H9 (cell line): ENCODE data around the gene ARHGAP27. TPM values are rescaled to one million over a fixed set of nuclear protein-coding genes. Genes with fewer than 3 reads are reported as not detected.

Experiments used
- DNase-seq: peaks from one replicate; pipeline ENCODE4 v3.0.0-alpha.2; 2017
- H2AFZ ChIP-seq: one replicate; pipeline ENCODE4 v1.6.1; 2013; ENCODE audit warnings: mild to moderate bottlenecking, low read length, control low read depth, moderate library complexity
- H2AK5ac ChIP-seq: 2 replicates; pipeline ENCODE4 v1.6.1; 2013; ENCODE audit warnings: low read length, control low read depth, mixed read lengths; ENCODE audit not compliant: insufficient read length
- H2BK120ac ChIP-seq: one replicate; pipeline ENCODE4 v1.6.1; 2013; ENCODE audit warnings: low read depth, mild to moderate bottlenecking, low read length, control low read depth, inconsistent platforms; ENCODE audit not compliant: poor library complexity, severe bottlenecking
- H2BK12ac ChIP-seq: 2 replicates; pipeline ENCODE4 v1.6.1; 2013; ENCODE audit warnings: low read length, control low read depth, mixed read lengths, low read depth; ENCODE audit not compliant: insufficient read length
- H2BK15ac ChIP-seq: 2 replicates; pipeline ENCODE4 v1.6.1; 2013; ENCODE audit warnings: low read depth, low read length, control low read depth
- H2BK20ac ChIP-seq: one replicate; pipeline ENCODE4 v1.6.1; 2013; ENCODE audit warnings: low read depth, mild to moderate bottlenecking, low read length, control low read depth, inconsistent platforms; ENCODE audit not compliant: poor library complexity, severe bottlenecking
- H2BK5ac ChIP-seq: 2 replicates; pipeline ENCODE4 v1.6.1; 2013; ENCODE audit warnings: low read length, control low read depth, mixed read lengths; ENCODE audit not compliant: insufficient read length
- H3K14ac ChIP-seq: 2 replicates; pipeline ENCODE4 v1.6.1; 2013; ENCODE audit warnings: low read length, control low read depth; ENCODE audit not compliant: insufficient read depth
- H3K18ac ChIP-seq: 2 replicates; pipeline ENCODE4 v1.6.1; 2013; ENCODE audit warnings: low read depth, mild to moderate bottlenecking, mixed read lengths, low read length, control low read depth; ENCODE audit not compliant: insufficient read length
- H3K23ac ChIP-seq: 2 replicates; pipeline ENCODE4 v1.6.1; 2013; ENCODE audit warnings: low read length, control low read depth, mixed read lengths, low read depth; ENCODE audit not compliant: insufficient read length
- H3K23me2 ChIP-seq: 2 replicates; pipeline ENCODE4 v1.6.1; 2013; ENCODE audit warnings: low read depth, mild to moderate bottlenecking, mixed read lengths, low read length, control low read depth; ENCODE audit not compliant: insufficient read length, poor library complexity, severe bottlenecking
- H3K27ac ChIP-seq: 2 replicates; pipeline ENCODE4 v1.5.1; 2013; ENCODE audit warnings: low read length, control low read depth, mixed read lengths, low read depth; ENCODE audit not compliant: insufficient read length
- H3K27me3 ChIP-seq: 2 replicates; pipeline ENCODE4 v1.6.1; 2013; ENCODE audit warnings: low read length, control low read depth, inconsistent platforms; ENCODE audit not compliant: insufficient read depth
- H3K4ac ChIP-seq: 2 replicates; pipeline ENCODE4 v1.6.1; 2013; ENCODE audit warnings: low read depth, mild to moderate bottlenecking, control low read depth, inconsistent platforms, low read length, moderate library complexity
- H3K4me1 ChIP-seq: 2 replicates; pipeline ENCODE4 v1.6.1; 2013; ENCODE audit warnings: low read length, control low read depth, inconsistent platforms; ENCODE audit not compliant: insufficient read depth
- H3K4me2 ChIP-seq: 2 replicates; pipeline ENCODE4 v1.6.1; 2013; ENCODE audit warnings: low read length, control low read depth, mixed read lengths; ENCODE audit not compliant: insufficient read length, insufficient read depth
- H3K56ac ChIP-seq: 2 replicates; pipeline ENCODE4 v1.6.1; 2013; ENCODE audit warnings: low read depth, mild to moderate bottlenecking, mixed read lengths, low read length, control low read depth; ENCODE audit not compliant: insufficient read length
- H3K79me1 ChIP-seq: 2 replicates; pipeline ENCODE4 v1.6.1; 2013; ENCODE audit warnings: low read depth, mild to moderate bottlenecking, moderate library complexity, low read length, control low read depth, inconsistent platforms; ENCODE audit not compliant: insufficient read depth, poor library complexity, severe bottlenecking
- H3K79me2 ChIP-seq: 2 replicates; pipeline ENCODE4 v1.6.1; 2013; ENCODE audit warnings: low read length, control low read depth, inconsistent platforms; ENCODE audit not compliant: insufficient read depth
- H3K9ac ChIP-seq: 2 replicates; pipeline ENCODE4 v1.6.1; 2013; ENCODE audit warnings: low read length, control low read depth, mixed read lengths; ENCODE audit not compliant: insufficient read length; ENCODE audit errors: extremely low read depth
- H3K9me3 ChIP-seq: one replicate; pipeline ENCODE4 v1.6.1; 2013; ENCODE audit warnings: low read depth, low read length, inconsistent platforms; ENCODE audit not compliant: control insufficient read depth
- H3T11ph ChIP-seq: one replicate; pipeline ENCODE4 v1.6.1; 2013; ENCODE audit warnings: mild to moderate bottlenecking, low read length, control low read depth, inconsistent platforms
- H4K20me1 ChIP-seq: one replicate; pipeline ENCODE4 v1.6.1; 2013; ENCODE audit not compliant: control insufficient read depth, insufficient read length, insufficient read depth
- H4K5ac ChIP-seq: 2 replicates; pipeline ENCODE4 v1.6.1; 2013; ENCODE audit warnings: low read depth, mild to moderate bottlenecking, mixed read lengths, low read length, control low read depth; ENCODE audit not compliant: insufficient read length
- H4K8ac ChIP-seq: replicated peaks from 2 replicates; pipeline ENCODE4 v1.6.1; 2013; ENCODE audit warnings: low read length, control low read depth, mixed read lengths, low read depth; ENCODE audit not compliant: insufficient read length
- H4K91ac ChIP-seq: 2 replicates; pipeline ENCODE4 v1.6.1; 2013; ENCODE audit warnings: low read depth, mild to moderate bottlenecking, moderate library complexity, mixed read lengths, low read length, control low read depth; ENCODE audit not compliant: insufficient read length
- H3K27ac Mint-ChIP-seq, 3 experiments: 2 replicates in 2 of 3; 3 replicates in 1 of 3; pipeline ENCODE4 v1.8.0; 2020 to 2021; ENCODE audit warnings: mixed read lengths in 3 of 3, mild to moderate bottlenecking in 1 of 3, moderate library complexity in 1 of 3
- H3K27me3 Mint-ChIP-seq: 2 replicates; pipeline ENCODE4 v1.8.0; 2021; ENCODE audit warnings: low read depth, mild to moderate bottlenecking, moderate library complexity, mixed read lengths
- H3K36me3 Mint-ChIP-seq, 3 experiments: 2 replicates in 2 of 3; 3 replicates in 1 of 3; pipeline ENCODE4 v1.8.0; 2020 to 2021; ENCODE audit warnings: low read depth in 3 of 3, mixed read lengths in 3 of 3; ENCODE audit not compliant: insufficient read depth in 1 of 3
- H3K4me1 Mint-ChIP-seq, 2 experiments: 2 replicates each; pipeline ENCODE4 v1.8.0; 2020; ENCODE audit warnings: mixed read lengths in 2 of 2
- H3K4me3 Mint-ChIP-seq, 2 experiments: 2 replicates in 1 of 2; 3 replicates in 1 of 2; pipeline ENCODE4 v1.8.0; 2020 to 2021; ENCODE audit warnings: mild to moderate bottlenecking in 2 of 2, mixed read lengths in 2 of 2, moderate library complexity in 1 of 2
- H3K9me3 Mint-ChIP-seq, 2 experiments: 2 replicates in 1 of 2; 3 replicates in 1 of 2; pipeline ENCODE4 v1.8.0; 2020; ENCODE audit warnings: mild to moderate bottlenecking in 2 of 2, mixed read lengths in 2 of 2, moderate library complexity in 1 of 2
- CTCF ChIP-seq: fragments of 200-600 bp; sonication (generic); conservative IDR thresholded peaks from 3 replicates; pipeline ENCODE4 v1.8.0; 2021; ENCODE audit warnings: antibody characterized with exemption, mild to moderate bottlenecking
- WGBS: extraction: QIAGEN DNeasy Blood & Tissue Kit; methylation state at CpG from one replicate; pipeline ENCODE4 v1.1.7; 2013; ENCODE audit warnings: missing lambda C conversion rate, low lambda C conversion rate, mixed read lengths; ENCODE audit not compliant: insufficient read length; ENCODE audit errors: extremely low coverage; 5-methylcytosine and 5-hydroxymethylcytosine counted together
- total RNA-seq: library from RNA; stranded (reverse); gene quantifications from 2 replicates; pipeline ENCODE4 v1.2.1, GENCODE V29; 2021

The ARHGAP27 gene
- total RNA-seq, 1 experiment from 2014 or later, result 9.9 TPM

DNA sequence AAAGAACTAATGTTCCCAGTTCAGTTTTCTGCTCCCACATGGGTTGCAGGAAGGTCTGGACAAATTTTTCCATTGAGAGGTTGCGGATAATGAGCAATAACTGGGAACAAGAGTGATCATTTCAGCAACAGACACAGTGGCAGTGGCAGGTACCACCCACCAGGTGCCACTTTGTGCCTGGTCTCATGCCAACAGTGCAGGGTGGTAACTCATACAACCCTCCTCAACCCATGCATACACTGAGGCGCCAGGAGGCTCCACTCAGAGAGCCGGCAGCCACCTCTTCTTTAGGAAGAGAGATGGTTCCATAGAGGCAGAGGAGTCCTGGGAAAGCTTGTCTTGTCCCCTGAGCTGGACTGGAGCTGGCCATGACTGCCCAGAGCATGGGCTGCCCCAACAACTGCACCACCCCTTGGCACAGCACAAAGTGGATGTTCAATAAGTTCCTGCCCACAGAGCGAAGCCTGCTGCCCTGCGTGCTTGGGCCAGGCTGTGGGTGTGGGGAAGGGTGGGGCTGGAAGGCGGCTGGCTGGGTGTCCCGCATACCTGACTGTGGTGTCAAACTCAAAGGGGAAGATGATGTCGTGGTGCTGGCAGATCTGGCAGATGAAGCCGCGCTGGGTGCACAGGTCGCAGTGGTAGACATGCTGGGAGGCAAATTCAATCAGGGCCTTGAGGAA, 6.4 kb upstream of the ARHGAP27 start:
- Histone ChIP-seq H4K20me1 (no peaks in the 10 kb centered on the region), H2BK5ac (no peak overlapping the region), H3K18ac (no peak overlapping the region), H3K79me1 (no peaks in the 10 kb centered on the region), H3K79me2 (no peaks in the 10 kb centered on the region), H3K23me2 (no peaks in the 10 kb centered on the region), H2AK5ac (no peak overlapping the region), H3K9ac (no peak overlapping the region), H4K91ac (no peak overlapping the region), H2BK15ac (no peak overlapping the region), H3K56ac (no peak overlapping the region), H3K27me3 (no peaks in the 10 kb centered on the region), H2BK120ac (no peak overlapping the region), H4K8ac (no peak overlapping the region), H3K4me2 (no peak overlapping the region), H2BK20ac (no peak overlapping the region), H4K5ac (no peak overlapping the region), H3K23ac (no peak overlapping the region), H2AFZ (no peak overlapping the region), H3K9me3 (no peaks in the 10 kb centered on the region), H3K27ac (no peak overlapping the region), H3K14ac (no peak overlapping the region), H3T11ph (no peak overlapping the region), H3K4me1 (no peaks in the 10 kb centered on the region), H2BK12ac (no peak overlapping the region), H3K4ac (no peak overlapping the region)
- WGBS, result no CpG with 5 or more reads among the region's 11 CpGs
- Mint-ChIP-seq H3K9me3 (no peaks in the 10 kb centered on the region), H3K36me3 (peaks cover 0 to 7% (median 0%) of the 10 kb centered on the region in 3 experiments; a peak in 2 of 7 replicates), H3K4me1 (peaks cover 26 to 33% of the 10 kb centered on the region in 2 experiments), H3K4me3 (no peak overlapping the region), H3K27me3 (peaks cover 5% of the 10 kb centered on the region), H3K27ac (no peak overlapping the region; a peak in 1 of 7 replicates)
- DNase-seq, result no peak
- TF ChIP-seq CTCF, result no peak
